K562 (cell line): Measurements from ENCODE around the gene DRC1. TPM values are rescaled to one million over a fixed set of nuclear protein-coding genes. Genes with fewer than 3 reads are reported as not detected.

Source experiments
- ARNT ChIP-seq, 2 experiments: fragments of 450-650 bp; IDR thresholded peaks; 2 replicates each; pipeline ENCODE4 v1.6.1; 2016; ENCODE audit warnings: mild to moderate bottlenecking in 1 of 2
- CBX1 ChIP-seq: sonication (generic); IDR thresholded peaks from 2 replicates; pipeline ENCODE4 v1.6.1; 2016; ENCODE audit warnings: antibody characterized with exemption, low read depth, mild to moderate bottlenecking
- CREM ChIP-seq: IDR thresholded peaks from 2 replicates; pipeline ENCODE4 v1.6.1; 2014; ENCODE audit warnings: antibody characterized with exemption, low read depth
- ESRRA ChIP-seq: fragments of 450-650 bp; IDR thresholded peaks from 2 replicates; pipeline ENCODE4 v1.6.1; 2014; ENCODE audit warnings: low read depth, mild to moderate bottlenecking, moderate library complexity, borderline replicate concordance
- MTA1 ChIP-seq: fragments of 450-650 bp; IDR thresholded peaks from 2 replicates; pipeline ENCODE4 v1.6.1; 2017; ENCODE audit warnings: borderline replicate concordance
- MYNN ChIP-seq, 2 experiments: sonication (generic); formaldehyde crosslinking in 1 of 2; IDR thresholded peaks; 2 replicates each; pipeline versions ENCODE4 v1.5.0 to v1.6.1; 2016 to 2020; ENCODE audit warnings: antibody characterized with exemption in 1 of 2, missing genetic modification reagents in 1 of 2
- PHF21A ChIP-seq: fragments of 450-650 bp; IDR thresholded peaks from 2 replicates; pipeline ENCODE4 v1.6.1; 2017; ENCODE audit warnings: low read depth, borderline replicate concordance
- RAD21 ChIP-seq, 2 experiments: fragments of 250-450 bp in 1 of 2; fragments of 450-650 bp in 1 of 2; sonication (Bioruptor Pico) in 1 of 2; formaldehyde crosslinking in 1 of 2; IDR thresholded peaks in 1 of 2; conservative IDR thresholded peaks in 1 of 2; 2 replicates each; pipeline versions ENCODE4 v1.4.0 to v1.8.0; 2020 to 2022; ENCODE audit warnings: mild to moderate bottlenecking in 2 of 2, moderate library complexity in 1 of 2
- SMARCE1 ChIP-seq: fragments of 450-650 bp; IDR thresholded peaks from 2 replicates; pipeline ENCODE4 v1.7.1; 2016; ENCODE audit warnings: mild to moderate bottlenecking
- TEAD4 ChIP-seq, 2 experiments: sonication (generic) in 1 of 2; formaldehyde crosslinking in 1 of 2; IDR thresholded peaks; 2 replicates each; pipeline versions ENCODE4 v1.6.1 to v1.8.0; 2012 to 2022; ENCODE audit warnings: borderline replicate concordance in 1 of 2, inconsistent platforms in 1 of 2, low read length in 1 of 2, mild to moderate bottlenecking in 1 of 2, missing genetic modification reagents in 1 of 2
- ZNF511 ChIP-seq: sonication (generic); formaldehyde crosslinking; IDR thresholded peaks from 2 replicates; pipeline ENCODE4 v1.8.0; 2022; ENCODE audit warnings: mild to moderate bottlenecking, missing genetic modification reagents
- ZNF696 ChIP-seq: fragments of 250-450 bp; sonication (Bioruptor Pico); conservative IDR thresholded peaks from 2 replicates; pipeline ENCODE4 v1.4.0; 2020; ENCODE audit warnings: mild to moderate bottlenecking, moderate library complexity
- polyA plus RNA-seq, 8 experiments: library from polyadenylated mRNA; depleted of rRNA in 4 of 8; stranded (reverse) in 5 of 8; unstranded in 3 of 8; fragments of >200 nt; fragmentation: Nextera tagmentation in 2 of 8; fragmentation: Illumina TruSeq in 1 of 8; extraction: Ambion mirVana in 2 of 8; extraction: Trizol in 1 of 8; gene quantifications; 2 replicates each; pipeline versions ENCODE4 v1.2.1 to v1.2.3, GENCODE V29; 2011 to 2014; ENCODE audit warnings: inconsistent platforms in 1 of 8, missing spikeins in 1 of 8
- total RNA-seq, 7 experiments: library from RNA; depleted of rRNA in 6 of 7; stranded (reverse); fragments of >200 nt in 6 of 7; fragmentation: Illumina TruSeq in 2 of 7; extraction: Trizol in 2 of 7; gene quantifications; 2 replicates each; pipeline versions ENCODE4 v1.2.1 to v1.2.3, GENCODE V29; 2011 to 2021; ENCODE audit warnings: low replicate concordance in 1 of 7
- TF ChIP-seq, protein P1 (sequence below): sonication (generic); formaldehyde crosslinking; IDR thresholded peaks from 2 replicates; pipeline ENCODE4 v1.8.0; 2023; ENCODE audit warnings: missing genetic modification reagents, mild to moderate bottlenecking, borderline replicate concordance
- TF ChIP-seq, protein P2 (sequence below): sonication (generic); formaldehyde crosslinking; IDR thresholded peaks from 2 replicates; pipeline ENCODE4 v1.8.0; 2022; ENCODE audit warnings: missing genetic modification reagents, mild to moderate bottlenecking, moderate library complexity, borderline replicate concordance
- TF ChIP-seq, protein P3 (sequence below): fragments of 250-450 bp; sonication (Bioruptor Pico); IDR thresholded peaks from 2 replicates; pipeline ENCODE4 v1.5.1; 2021; ENCODE audit warnings: mild to moderate bottlenecking
- TF ChIP-seq, protein P4 (sequence below): fragments of 450-650 bp; IDR thresholded peaks from 2 replicates; pipeline ENCODE4 v1.6.1; 2016; ENCODE audit warnings: antibody characterized with exemption

Gene DRC1
- total and polyA plus RNA-seq, 9 of the 15 experiments (the other 6 are each of a cell fraction or from before 2014, with no cell fraction given), result 0.07 to 0.10 TPM; not detected in 7

DNA sequence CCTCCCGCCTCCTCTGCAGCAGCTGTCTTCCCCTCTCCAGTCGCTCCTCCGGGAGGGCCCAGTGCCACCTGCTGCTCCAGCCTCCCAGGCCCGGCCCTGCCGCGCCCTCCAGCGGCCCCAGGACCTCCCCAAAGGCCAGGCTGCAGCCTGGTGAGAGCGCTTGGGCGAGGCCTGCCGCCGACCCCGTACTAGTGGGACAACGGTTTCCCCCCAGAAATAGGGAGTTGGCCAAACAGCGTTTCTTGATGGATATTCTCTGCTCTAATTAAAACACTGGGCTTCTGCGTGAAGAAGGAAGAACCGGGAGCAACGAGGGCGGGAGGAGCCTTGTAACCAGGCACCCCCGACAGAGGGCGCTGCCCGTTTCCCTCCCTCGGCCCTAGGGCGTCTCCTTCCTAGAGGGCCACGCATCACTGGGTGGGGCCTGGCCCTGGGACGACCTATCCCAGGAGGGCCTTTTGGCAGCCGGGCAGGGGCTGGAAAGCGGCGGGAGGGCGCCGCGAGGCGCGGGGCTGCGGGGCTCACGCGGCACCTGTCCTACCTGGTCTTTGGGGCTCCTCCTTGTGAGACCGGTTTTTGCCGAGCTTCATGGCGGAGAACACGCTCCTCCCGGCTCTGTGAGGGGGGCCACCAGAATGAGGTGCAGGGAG lies 101.6 kb downstream of the DRC1 start (continued):
- TF ChIP-seq, protein P1, sequence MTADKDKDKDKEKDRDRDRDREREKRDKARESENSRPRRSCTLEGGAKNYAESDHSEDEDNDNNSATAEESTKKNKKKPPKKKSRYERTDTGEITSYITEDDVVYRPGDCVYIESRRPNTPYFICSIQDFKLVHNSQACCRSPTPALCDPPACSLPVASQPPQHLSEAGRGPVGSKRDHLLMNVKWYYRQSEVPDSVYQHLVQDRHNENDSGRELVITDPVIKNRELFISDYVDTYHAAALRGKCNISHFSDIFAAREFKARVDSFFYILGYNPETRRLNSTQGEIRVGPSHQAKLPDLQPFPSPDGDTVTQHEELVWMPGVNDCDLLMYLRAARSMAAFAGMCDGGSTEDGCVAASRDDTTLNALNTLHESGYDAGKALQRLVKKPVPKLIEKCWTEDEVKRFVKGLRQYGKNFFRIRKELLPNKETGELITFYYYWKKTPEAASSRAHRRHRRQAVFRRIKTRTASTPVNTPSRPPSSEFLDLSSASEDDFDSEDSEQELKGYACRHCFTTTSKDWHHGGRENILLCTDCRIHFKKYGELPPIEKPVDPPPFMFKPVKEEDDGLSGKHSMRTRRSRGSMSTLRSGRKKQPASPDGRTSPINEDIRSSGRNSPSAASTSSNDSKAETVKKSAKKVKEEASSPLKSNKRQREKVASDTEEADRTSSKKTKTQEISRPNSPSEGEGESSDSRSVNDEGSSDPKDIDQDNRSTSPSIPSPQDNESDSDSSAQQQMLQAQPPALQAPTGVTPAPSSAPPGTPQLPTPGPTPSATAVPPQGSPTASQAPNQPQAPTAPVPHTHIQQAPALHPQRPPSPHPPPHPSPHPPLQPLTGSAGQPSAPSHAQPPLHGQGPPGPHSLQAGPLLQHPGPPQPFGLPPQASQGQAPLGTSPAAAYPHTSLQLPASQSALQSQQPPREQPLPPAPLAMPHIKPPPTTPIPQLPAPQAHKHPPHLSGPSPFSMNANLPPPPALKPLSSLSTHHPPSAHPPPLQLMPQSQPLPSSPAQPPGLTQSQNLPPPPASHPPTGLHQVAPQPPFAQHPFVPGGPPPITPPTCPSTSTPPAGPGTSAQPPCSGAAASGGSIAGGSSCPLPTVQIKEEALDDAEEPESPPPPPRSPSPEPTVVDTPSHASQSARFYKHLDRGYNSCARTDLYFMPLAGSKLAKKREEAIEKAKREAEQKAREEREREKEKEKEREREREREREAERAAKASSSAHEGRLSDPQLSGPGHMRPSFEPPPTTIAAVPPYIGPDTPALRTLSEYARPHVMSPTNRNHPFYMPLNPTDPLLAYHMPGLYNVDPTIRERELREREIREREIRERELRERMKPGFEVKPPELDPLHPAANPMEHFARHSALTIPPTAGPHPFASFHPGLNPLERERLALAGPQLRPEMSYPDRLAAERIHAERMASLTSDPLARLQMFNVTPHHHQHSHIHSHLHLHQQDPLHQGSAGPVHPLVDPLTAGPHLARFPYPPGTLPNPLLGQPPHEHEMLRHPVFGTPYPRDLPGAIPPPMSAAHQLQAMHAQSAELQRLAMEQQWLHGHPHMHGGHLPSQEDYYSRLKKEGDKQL (CRISPR knock-in tag), result 0 out of 2 replicates have a peak, but pooled peaks have one; percentile 52
- TF ChIP-seq ARNT (IDR thresholded peaks at IDR 0.05) (peak in 1 of 2 experiments; percentile 42; a peak in 1 of 4 replicates), RAD21 (CRISPR knock-in tag; conservative IDR thresholded peaks at IDR 0.05 in 1 of 2, IDR thresholded peaks at IDR 0.05 in 1 of 2) (peak; percentile 77), ZNF696 (no peak), MTA1 (peak; percentile 41; the same call in 1 of the 2 replicates), CREM (peak; percentile 65; the same call in 1 of the 2 replicates), ESRRA (0 out of 2 replicates have a peak, but pooled peaks have one; percentile 42), TEAD4 (IDR thresholded peaks at IDR 0.05; ENCODE audit: low read length) (no peak), TEAD4 (CRISPR knock-in tag; IDR thresholded peaks at IDR 0.05; ENCODE audit: borderline replicate concordance) (peak; percentile 88; the same call in 1 of the 2 replicates), PHF21A (0 out of 2 replicates have a peak, but pooled peaks have one; percentile 28), SMARCE1 (peak; percentile 62; the same call in 1 of the 2 replicates), CBX1 (peak; percentile 37; the same call in 1 of the 2 replicates), MYNN (IDR thresholded peaks at IDR 0.05) (no peak), MYNN (CRISPR knock-in tag; IDR thresholded peaks at IDR 0.05) (no peak), ZNF511 (CRISPR knock-in tag) (peak; percentile 93)
- TF ChIP-seq, protein P2, sequence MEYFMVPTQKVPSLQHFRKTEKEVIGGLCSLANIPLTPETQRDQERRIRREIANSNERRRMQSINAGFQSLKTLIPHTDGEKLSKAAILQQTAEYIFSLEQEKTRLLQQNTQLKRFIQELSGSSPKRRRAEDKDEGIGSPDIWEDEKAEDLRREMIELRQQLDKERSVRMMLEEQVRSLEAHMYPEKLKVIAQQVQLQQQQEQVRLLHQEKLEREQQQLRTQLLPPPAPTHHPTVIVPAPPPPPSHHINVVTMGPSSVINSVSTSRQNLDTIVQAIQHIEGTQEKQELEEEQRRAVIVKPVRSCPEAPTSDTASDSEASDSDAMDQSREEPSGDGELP, result peak; percentile 79
- TF ChIP-seq, protein P3, sequence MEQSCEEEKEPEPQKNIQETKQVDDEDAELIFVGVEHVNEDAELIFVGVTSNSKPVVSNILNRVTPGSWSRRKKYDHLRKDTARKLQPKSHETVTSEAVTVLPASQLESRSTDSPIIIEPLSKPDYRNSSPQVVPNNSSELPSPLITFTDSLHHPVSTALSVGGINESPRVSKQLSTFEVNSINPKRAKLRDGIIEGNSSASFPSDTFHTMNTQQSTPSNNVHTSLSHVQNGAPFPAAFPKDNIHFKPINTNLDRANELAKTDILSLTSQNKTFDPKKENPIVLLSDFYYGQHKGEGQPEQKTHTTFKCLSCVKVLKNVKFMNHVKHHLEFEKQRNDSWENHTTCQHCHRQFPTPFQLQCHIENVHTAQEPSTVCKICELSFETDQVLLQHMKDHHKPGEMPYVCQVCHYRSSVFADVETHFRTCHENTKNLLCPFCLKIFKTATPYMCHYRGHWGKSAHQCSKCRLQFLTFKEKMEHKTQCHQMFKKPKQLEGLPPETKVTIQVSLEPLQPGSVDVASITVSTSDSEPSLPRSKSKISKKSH, result no peak
- TF ChIP-seq, protein P4, sequence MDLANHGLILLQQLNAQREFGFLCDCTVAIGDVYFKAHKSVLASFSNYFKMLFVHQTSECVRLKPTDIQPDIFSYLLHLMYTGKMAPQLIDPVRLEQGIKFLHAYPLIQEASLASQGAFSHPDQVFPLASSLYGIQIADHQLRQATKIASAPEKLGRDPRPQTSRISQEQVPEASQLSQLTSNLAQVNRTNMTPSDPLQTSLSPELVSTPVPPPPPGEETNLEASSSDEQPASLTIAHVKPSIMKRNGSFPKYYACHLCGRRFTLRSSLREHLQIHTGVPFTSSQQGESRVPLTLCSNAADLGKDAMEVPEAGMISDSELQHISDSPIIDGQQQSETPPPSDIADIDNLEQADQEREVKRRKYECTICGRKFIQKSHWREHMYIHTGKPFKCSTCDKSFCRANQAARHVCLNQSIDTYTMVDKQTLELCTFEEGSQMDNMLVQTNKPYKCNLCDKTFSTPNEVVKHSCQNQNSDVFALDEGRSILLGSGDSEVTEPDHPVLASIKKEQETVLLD, result no peak
